Astrocyte (in vitro differentiated cells and primary cell): Measurements from ENCODE around the gene TIPARP.

Experiments used
- CTCF ChIP-seq: IDR thresholded peaks from 2 replicates; pipeline ENCODE4 v1.5.1; 2011; ENCODE audit warnings: low read depth, mild to moderate bottlenecking, inconsistent platforms, low read length, moderate library complexity; ENCODE audit not compliant: insufficient read depth
- EZH2 ChIP-seq: IDR thresholded peaks from 2 replicates; pipeline ENCODE4 v1.6.1; 2012; ENCODE audit warnings: mild to moderate bottlenecking, low read length, inconsistent platforms; ENCODE audit not compliant: insufficient read depth

GRCh38 chr3:156673732-156674045 lies 701 bp upstream of the TIPARP start:
- TF ChIP-seq CTCF (no peak), EZH2 (no peak)
